PC-3 (cell line): ENCODE measurements around the gene HOXD12. TPM values are rescaled to one million over a fixed set of nuclear protein-coding genes. Genes with fewer than 3 reads are reported as not detected.

Experiments used
- ATAC-seq: fragments of 200-7000 bp; cut with Tn5 transposase; 2 replicates; pipeline ENCODE4 v1.9.1; 2020; ENCODE audit warnings: mild to moderate bottlenecking, moderate library complexity
- BruUV-seq: library from RNA; stranded (reverse); fragments of 400-500 nt; replicated peaks from 2 replicates; lab custom pipeline; 2021; lab: Mats Ljungman, UMichigan
- CTCF ChIA-PET: fragments of 300-600 bp; sonication (Branson Sonifier 250); formaldehyde crosslinking; loops from one replicate; lab custom pipeline; 2022; ENCODE audit warnings: antibody characterized with exemption; lab: Charles Lee
- POLR2A ChIA-PET: fragments of 300-600 bp; sonication (Branson Sonifier 250); formaldehyde crosslinking; loops from one replicate; lab custom pipeline; 2022; ENCODE audit warnings: antibody characterized with exemption; ENCODE audit not compliant: unreplicated experiment; lab: Charles Lee
- DNase-seq: peaks from one replicate; pipeline ENCODE4 v3.0.0-alpha.2; 2015
- H2AFZ ChIP-seq: fragments of 300-600 bp; sonication (generic); 2 replicates; pipeline ENCODE4 v1.6.0; 2016; ENCODE audit warnings: antibody characterized with exemption, low read length
- H3F3A ChIP-seq: fragments of 300-600 bp; sonication (generic); one replicate; pipeline ENCODE4 v1.6.0; 2017; ENCODE audit warnings: antibody characterized with exemption, low read length, control low read depth, mild to moderate bottlenecking; ENCODE audit not compliant: unreplicated experiment
- H3K27ac ChIP-seq: fragments of 300-600 bp; sonication (generic); 2 replicates; pipeline ENCODE4 v1.5.1; 2016; ENCODE audit warnings: mild to moderate bottlenecking, low read length
- H3K27me3 ChIP-seq: fragments of 300-600 bp; sonication (generic); 2 replicates; pipeline ENCODE4 v1.6.1; 2016; ENCODE audit warnings: low read length, mixed read lengths
- H3K36me3 ChIP-seq: fragments of 300-600 bp; sonication (generic); 2 replicates; pipeline ENCODE4 v1.6.1; 2016; ENCODE audit warnings: low read depth, mixed run types, low read length, mixed read lengths
- H3K4me1 ChIP-seq: fragments of 300-600 bp; sonication (generic); 2 replicates; pipeline ENCODE4 v1.5.1; 2016; ENCODE audit warnings: low read length; ENCODE audit not compliant: insufficient read depth
- H3K4me2 ChIP-seq: fragments of 300-600 bp; sonication (generic); 2 replicates; pipeline ENCODE4 v1.6.0; 2016; ENCODE audit warnings: low read length
- H3K4me3 ChIP-seq: fragments of 300-600 bp; sonication (generic); 2 replicates; pipeline ENCODE4 v1.5.1; 2016; ENCODE audit warnings: mild to moderate bottlenecking, low read length, mixed read lengths
- H3K79me2 ChIP-seq: fragments of 300-600 bp; sonication (generic); 2 replicates; pipeline ENCODE4 v1.6.1; 2017; ENCODE audit warnings: low read length, mixed read lengths
- H3K9ac ChIP-seq: fragments of 300-600 bp; sonication (generic); 2 replicates; pipeline ENCODE4 v1.6.0; 2016; ENCODE audit warnings: mild to moderate bottlenecking, low read length
- H3K9me2 ChIP-seq: fragments of 300-600 bp; sonication (generic); replicated peaks from 2 replicates; pipeline ENCODE4 v1.6.1; 2016; ENCODE audit warnings: mixed run types, low read length, mixed read lengths
- H3K9me3 ChIP-seq: fragments of 300-600 bp; sonication (generic); 2 replicates; pipeline ENCODE4 v1.6.1; 2016; ENCODE audit warnings: low read length, mixed read lengths
- H4K20me1 ChIP-seq: fragments of 300-600 bp; sonication (generic); 2 replicates; pipeline ENCODE4 v1.6.1; 2016; ENCODE audit warnings: low read length, mixed read lengths
- EZH2 ChIP-seq: fragments of 300-600 bp; sonication (generic); IDR thresholded peaks from one replicate; pipeline ENCODE4 v1.6.1; 2017; ENCODE audit warnings: antibody characterized with exemption, mild to moderate bottlenecking, low read length; ENCODE audit not compliant: unreplicated experiment
- EZH2phosphoT487 ChIP-seq: fragments of 300-600 bp; sonication (generic); IDR thresholded peaks from 2 replicates; pipeline ENCODE4 v1.6.1; 2018; ENCODE audit warnings: mild to moderate bottlenecking, antibody characterized with exemption, low read length, borderline replicate concordance
- intact Hi-C: fragments of 100-400 bp; cut with micrococcal nuclease; formaldehyde crosslinking; loops from 2 replicates; pipeline ENCODE4 v1.9.0; 2023
- total RNA-seq: library from RNA; depleted of rRNA; stranded (reverse); fragments of >200 nt; gene quantifications from 2 replicates; pipeline ENCODE4 v1.2.3, GENCODE V29; 2014
- TF ChIP-seq, protein P1 (sequence below): fragments of 300-600 bp; sonication (generic); conservative IDR thresholded peaks from 2 replicates; pipeline ENCODE4 v1.5.1; 2017; ENCODE audit warnings: antibody characterized with exemption, low read depth, mild to moderate bottlenecking, low read length

Gene HOXD12
- total RNA-seq, 1 experiment from 2014 or later, result not detected

DNA sequence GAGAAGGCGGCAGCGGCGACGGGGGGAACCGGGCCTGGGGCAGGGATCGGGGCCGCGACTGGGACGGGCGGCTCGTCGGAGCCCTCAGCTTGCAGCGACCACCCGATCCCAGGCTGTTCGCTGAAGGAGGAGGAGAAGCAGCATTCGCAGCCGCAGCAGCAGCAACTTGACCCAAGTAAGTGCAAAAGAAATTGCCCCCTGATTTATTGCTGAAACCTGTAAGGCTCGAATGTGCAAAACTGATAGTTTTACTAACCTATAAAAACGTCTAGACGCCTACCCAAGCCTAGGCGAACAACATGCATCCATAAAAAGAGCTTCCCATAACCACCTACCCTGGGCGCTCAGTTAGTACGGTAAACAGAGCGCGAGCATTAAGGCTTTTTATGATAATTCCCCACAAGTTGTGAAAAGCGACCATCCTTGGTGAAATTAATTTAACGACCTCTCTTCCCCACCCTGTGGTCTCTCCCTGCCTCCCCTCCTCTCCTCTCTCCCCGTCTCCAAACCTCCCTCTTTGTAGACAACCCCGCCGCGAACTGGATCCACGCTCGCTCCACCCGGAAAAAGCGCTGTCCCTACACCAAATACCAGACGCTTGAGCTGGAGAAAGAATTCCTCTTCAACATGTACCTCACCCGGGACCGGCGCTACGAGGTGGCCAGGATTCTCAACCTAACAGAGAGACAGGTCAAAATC, 24.0 kb downstream of the HOXD12 start:
- Histone ChIP-seq H3K4me1 (no peaks in the 10 kb centered on the region), H3K27me3 (no peaks in the 10 kb centered on the region), H3K79me2 (no peaks in the 10 kb centered on the region), H2AFZ (no peak overlapping the region), H3K9me3 (no peaks in the 10 kb centered on the region), H3K9me2 (no peaks in the 10 kb centered on the region), H3K27ac (no peak overlapping the region), H4K20me1 (no peaks in the 10 kb centered on the region), H3K4me2 (no peak overlapping the region), H3K9ac (no peak overlapping the region), H3F3A (no peaks in the 10 kb centered on the region), H3K4me3 (no peak overlapping the region), H3K36me3 (no peaks in the 10 kb centered on the region; the same call in 1 of the 2 replicates)
- TF ChIP-seq EZH2 (no peak), EZH2phosphoT487 (no peak)
- TF ChIP-seq, protein P1, sequence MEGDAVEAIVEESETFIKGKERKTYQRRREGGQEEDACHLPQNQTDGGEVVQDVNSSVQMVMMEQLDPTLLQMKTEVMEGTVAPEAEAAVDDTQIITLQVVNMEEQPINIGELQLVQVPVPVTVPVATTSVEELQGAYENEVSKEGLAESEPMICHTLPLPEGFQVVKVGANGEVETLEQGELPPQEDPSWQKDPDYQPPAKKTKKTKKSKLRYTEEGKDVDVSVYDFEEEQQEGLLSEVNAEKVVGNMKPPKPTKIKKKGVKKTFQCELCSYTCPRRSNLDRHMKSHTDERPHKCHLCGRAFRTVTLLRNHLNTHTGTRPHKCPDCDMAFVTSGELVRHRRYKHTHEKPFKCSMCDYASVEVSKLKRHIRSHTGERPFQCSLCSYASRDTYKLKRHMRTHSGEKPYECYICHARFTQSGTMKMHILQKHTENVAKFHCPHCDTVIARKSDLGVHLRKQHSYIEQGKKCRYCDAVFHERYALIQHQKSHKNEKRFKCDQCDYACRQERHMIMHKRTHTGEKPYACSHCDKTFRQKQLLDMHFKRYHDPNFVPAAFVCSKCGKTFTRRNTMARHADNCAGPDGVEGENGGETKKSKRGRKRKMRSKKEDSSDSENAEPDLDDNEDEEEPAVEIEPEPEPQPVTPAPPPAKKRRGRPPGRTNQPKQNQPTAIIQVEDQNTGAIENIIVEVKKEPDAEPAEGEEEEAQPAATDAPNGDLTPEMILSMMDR, result no peak
- ATAC-seq (no peak), DNase-seq (no peak)
- intact Hi-C loops, result no loop called here
- CTCF ChIA-PET, result no interaction called here
- BruUV-seq, result no TSS peak
- POLR2A ChIA-PET, result no interaction called here

DNA sequence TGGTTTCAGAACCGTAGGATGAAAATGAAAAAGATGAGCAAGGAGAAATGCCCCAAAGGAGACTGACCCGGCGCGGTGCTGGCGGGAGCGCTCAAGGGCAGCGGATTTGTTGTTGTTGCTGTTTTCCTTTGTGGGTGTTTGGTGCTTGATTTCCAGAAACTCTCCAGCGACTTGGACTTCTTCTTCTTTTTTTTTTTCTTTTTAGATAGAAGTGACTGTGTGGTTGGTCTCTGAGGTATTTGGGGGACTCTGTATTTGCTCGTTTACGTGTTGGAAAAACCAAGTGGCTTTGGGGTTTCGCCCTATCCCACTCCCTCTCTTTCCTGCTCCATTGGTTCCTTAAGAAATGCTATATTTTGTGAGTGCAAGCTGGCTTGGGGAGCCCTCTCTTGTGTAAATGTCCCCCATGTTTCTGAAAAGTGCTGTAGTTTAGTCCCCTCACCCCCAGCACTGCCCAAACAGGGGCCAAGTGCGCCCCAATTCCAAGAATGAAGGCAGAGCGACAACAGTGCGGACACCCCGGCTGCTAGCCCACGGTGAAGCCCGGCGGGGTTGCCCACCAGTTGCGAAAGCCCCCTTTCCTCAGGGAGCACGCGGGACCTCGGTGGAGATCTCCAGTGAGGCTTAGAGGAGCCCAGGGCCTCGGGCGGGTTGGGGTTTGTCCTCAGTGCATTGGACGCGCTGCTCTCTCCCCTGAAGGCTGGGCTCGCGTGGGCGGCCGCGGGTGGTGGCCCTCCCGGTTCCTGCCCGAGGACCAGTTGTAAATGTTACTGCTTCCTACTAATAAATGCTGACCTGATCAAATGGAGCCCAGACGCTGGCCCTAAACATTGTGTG, 24.7 kb downstream of the HOXD12 start:
- Histone ChIP-seq H3K9me2 (no peaks in the 10 kb centered on the region), H3K4me1 (no peaks in the 10 kb centered on the region), H2AFZ (no peak overlapping the region), H3K79me2 (no peaks in the 10 kb centered on the region), H3K9me3 (no peaks in the 10 kb centered on the region), H4K20me1 (no peaks in the 10 kb centered on the region), H3K27me3 (no peaks in the 10 kb centered on the region), H3K9ac (no peak overlapping the region), H3K36me3 (no peaks in the 10 kb centered on the region; the same call in 1 of the 2 replicates), H3K4me2 (no peak overlapping the region), H3F3A (no peaks in the 10 kb centered on the region), H3K27ac (no peak overlapping the region), H3K4me3 (no peak overlapping the region)
- no peak for DNase-seq
- ChIA-PET CTCF (interaction anchor here (0.6 kb wide), 1 partner anchor 394 kb away, joined by 3 read pairs; no protein-coding TSS in a partner anchor), POLR2A (no interaction called here)
- no peak for TF ChIP-seq EZH2phosphoT487
- TF ChIP-seq, protein P1, result no peak
- TF ChIP-seq EZH2, result no peak
- BruUV-seq, result no TSS peak
- intact Hi-C loops, result no loop called here
- no peak for ATAC-seq
